Right ventricle myocardium superior (tissue), 1 donor: ENCODE results near the gene ZNF165. TPM values are rescaled to one million over a fixed set of nuclear protein-coding genes. Genes with fewer than 3 reads are reported as not detected.
A peak's percentile ranks its signal among the peaks of the same experiment; 100 is the strongest.
"Not testable (repeated sequence)": the region's sequence is repeated elsewhere in the genome, so short reads cannot be mapped to it uniquely, and the experiment has no call there.

Source experiments
- ATAC-seq: fragments of 200-7000 bp; cut with Tn5 transposase; one replicate; pipeline ENCODE4 v1.9.1; 2020; ENCODE audit warnings: mild to moderate bottlenecking; ENCODE audit not compliant: poor library complexity
- DNase-seq: peaks from one replicate; pipeline ENCODE4 v3.0.0-alpha.2; 2020
- intact Hi-C: fragments of 100-400 bp; cut with DNase I; formaldehyde crosslinking; loops from one replicate; pipeline ENCODE4 v1.11.2; 2022
- long read RNA-seq: library from polyadenylated mRNA; unstranded; transcript quantifications from one replicate; pipeline ENCODE4 v2.0.0, GENCODE V29; 2021
- total RNA-seq: library from RNA; stranded (reverse); fragmentation: NEBNext Ultra II Directional; extraction: Animal tissue kit (Norgen Biotek cat#: 25700); gene quantifications from one replicate; pipeline ENCODE4 v1.2.1, GENCODE V29; 2021
- donor health status: DM: no; HTN: yes; CAD: no; lungs with severe emphysema.

Gene ZNF165
- total RNA-seq = 0.56 TPM
- long read RNA-seq = 0 reads

DNA sequence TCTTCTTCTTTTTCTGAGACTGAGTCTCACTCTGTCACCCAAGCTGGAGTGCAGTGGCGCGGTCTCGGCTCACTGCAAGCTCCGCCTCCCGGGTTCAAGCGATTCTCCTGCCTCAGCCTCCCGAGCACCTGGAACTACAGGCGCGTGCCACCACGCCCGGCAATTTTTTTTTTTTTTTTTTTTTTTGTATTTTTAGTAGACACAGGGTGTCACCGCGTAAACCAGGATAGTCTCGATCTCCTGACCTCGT lies at the start of gene ZNF165:
Gene ZNF165 (plus strand): TSS at position 188 of the 250 bp plus-strand sequence. CDS start 4,913 bp downstream, outside the sequence.
- intact Hi-C loops, DNase-seq: not testable (repeated sequence)

DNA sequence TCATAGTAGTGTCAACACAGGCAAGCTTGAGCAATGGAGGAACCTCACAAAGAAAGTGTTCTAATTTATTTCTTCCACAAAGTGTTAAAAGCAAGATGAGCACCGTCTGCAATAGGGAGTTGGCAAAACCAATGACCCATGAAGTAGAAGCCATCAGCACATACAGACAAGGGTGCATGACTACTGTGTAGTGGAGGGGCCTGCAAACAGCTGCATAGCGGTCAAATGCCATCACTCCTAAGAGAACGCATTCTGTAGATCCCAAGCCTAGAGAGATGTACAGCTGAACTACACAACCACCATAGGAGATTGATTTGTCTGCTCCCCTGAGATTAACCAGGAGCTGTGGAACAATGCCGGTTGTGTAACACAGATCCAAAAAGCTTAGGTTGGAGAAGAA lies 26.8 kb upstream of the ZNF165 start:
- DNase-seq (no peak), ATAC-seq (no peak)
- intact Hi-C loops = no loop called here

More for the DNA sequence above, at the start of gene ZNF165:
- ATAC-seq = peak; percentile 40

- ATAC-seq (no peak), DNase-seq (no peak)
- intact Hi-C loops = no loop called here
Measured at GRCh38 chr6:28060405-28060804, 20.0 kb upstream of the ZNF165 start.

- intact Hi-C loops = no loop called here
- ATAC-seq = no peak
- DNase-seq = no peak
Measured at GRCh38 chr6:28064272-28064671, 16.1 kb upstream of the ZNF165 start.

DNA sequence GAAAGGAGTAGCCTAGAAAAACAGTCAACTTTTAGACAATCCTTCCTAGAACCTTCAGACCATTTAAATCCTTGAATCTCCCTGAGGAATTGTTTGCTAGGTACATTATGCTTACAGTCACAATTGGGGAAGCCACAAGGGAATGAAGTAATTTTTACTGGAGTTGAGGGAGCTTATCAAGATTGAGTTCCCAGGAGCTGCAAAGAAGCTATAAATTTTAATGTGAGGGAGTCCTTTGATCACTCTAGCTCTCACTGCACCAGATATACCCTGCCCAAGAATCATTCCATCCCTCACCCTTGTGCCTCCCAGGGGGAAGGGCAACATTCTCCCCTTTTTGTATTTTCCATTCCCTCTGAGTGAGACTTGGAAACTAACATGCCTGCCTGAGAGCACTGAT lies 12.3 kb upstream of the ZNF165 start:
- intact Hi-C loops = no loop called here
- ATAC-seq = no peak
- DNase-seq = no peak

DNA sequence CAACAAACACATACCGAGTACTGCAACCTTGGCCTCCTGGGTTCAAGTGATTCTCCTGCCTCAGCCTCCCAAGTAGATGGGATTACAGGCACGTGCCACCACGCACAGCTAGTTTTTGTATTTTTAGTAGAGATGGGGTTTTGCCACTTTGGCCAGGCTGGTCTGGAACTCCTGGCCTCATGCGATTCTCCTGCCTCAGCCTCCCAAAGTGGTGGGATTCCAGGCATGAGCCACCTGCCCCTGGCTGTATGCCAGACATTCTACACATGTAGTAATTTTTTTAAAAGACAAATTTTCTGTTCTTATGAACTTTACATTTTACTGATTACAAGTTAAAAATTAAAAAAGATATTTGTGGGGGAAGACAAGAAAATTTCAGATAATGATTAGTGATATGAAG lies 9.4 kb upstream of the ZNF165 start:
- intact Hi-C loops, ATAC-seq, DNase-seq: not testable (repeated sequence)

- ATAC-seq = no peak
- no peak for DNase-seq
- intact Hi-C loops = no loop called here
Measured at GRCh38 chr6:28078050-28078449, 2.3 kb upstream of the ZNF165 start.

- ATAC-seq = no peak
Measured at GRCh38 chr6:28078836-28079235, 1.5 kb upstream of the ZNF165 start.

DNA sequence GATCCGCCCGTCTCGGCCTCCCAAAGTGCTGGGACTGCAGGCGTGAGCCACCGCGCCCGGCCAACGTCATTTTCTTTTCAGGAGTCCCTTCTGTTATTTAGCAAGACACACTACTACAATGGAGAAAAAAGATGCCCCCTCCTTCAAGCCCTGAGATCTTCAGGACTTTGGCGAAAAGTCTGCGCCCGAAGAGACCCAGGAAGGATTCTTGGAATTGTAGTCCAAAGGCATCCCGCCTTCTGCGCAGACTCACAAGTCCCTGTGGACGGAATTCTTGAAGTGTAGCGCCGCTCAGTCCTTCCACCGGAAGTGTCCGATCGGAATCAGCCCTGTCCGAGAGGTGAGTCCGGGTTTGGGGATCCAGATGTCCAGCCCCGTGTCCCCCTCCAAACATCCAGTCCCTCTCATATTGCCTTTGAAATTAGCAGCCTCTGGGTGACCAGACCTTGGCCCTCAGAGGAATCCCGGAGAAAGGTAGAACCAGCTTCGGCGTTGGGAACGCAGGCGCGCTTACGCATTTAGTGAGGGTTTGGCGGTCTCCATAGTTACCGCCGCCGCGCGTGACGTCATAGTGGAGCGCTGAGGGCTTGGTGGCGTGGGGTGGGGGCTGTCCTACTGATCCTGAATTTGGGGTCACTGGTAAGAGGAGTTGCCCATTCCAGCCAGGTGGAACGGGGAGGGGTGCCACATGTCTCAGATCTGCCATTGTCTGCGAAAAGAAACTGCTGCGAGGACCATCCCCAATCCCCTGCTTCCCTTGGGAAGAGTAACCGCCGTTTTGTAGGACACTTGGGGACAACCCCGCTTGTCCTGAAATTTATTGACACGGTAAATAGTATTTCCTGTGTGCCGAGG lies 490 bp downstream of the ZNF165 start:
- DNase-seq (peak; percentile 96), ATAC-seq (peak; percentile 100)
- intact Hi-C loops = no loop called here

More at GRCh38 chr6:28078836-28079235, 1.5 kb upstream of the ZNF165 start:
- intact Hi-C loops = no loop called here
- no peak for DNase-seq

DNA sequence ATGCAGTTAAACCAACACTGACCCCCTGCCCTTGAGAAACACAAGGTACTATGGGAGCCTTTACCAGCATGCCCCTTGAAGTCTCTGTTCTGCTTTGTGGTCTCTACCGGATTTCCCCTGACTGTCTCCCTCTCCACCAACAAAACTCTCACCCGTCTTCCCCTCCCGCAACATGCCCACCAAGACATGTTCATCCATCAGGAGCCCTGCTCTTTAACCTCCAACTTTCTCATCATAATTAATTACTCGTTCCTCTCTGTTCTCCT lies 1.1 kb downstream of the ZNF165 start:
- ATAC-seq = peak; percentile 4
- intact Hi-C loops = no loop called here

GRCh38 chr6:28082939-28083338 lies 2.6 kb downstream of the ZNF165 start:
- DNase-seq (no peak), ATAC-seq (no peak)
- intact Hi-C loops = no loop called here

More for the DNA sequence above, 1.1 kb downstream of the ZNF165 start:
- no peak for DNase-seq

DNA sequence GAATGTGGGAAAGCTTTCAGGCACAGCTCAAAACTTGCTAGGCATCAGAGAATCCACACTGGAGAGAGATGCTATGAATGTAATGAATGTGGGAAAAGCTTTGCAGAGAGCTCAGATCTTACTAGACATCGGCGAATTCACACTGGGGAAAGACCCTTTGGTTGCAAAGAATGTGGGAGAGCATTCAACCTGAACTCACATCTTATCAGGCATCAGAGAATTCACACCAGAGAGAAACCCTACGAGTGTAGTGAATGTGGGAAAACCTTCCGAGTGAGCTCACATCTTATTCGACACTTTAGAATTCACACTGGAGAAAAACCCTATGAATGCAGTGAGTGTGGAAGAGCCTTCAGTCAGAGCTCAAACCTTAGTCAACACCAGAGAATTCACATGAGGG lies 8.7 kb downstream of the ZNF165 start:
- ATAC-seq (no peak), DNase-seq (no peak)
- intact Hi-C loops = no loop called here

DNA sequence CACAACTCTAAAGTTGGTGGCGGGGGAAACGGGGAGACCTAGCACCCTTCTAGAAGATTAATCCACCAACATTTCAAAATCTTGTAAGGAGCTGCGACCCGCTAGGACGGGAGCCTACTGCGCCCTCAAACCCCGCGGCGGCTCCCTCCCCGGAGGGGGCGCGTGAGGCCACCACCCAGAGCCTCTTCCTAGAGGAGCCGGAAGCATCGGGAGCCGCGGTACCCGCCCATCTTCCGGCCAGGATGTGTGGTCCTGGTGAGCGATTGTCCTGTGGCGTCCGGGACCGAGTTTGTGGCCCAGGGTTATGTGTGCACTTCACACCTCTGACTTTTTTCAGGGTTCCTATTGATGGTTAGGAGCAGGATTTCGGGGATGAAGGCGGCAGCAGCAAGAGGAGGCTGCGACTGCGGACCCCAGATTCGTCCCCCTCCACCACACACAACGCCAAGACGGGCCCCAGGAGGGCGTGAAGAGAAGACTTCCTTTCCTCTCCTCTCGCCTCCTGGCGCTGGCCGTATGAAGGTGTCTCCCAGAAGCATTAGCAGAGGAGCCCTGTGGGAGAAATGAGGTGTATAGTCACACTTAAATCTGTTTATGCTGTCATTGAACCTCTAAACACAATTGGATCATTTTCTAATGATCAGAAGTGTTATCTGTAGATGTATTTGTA lies 10.7 kb downstream of the ZNF165 start:
- peak; percentile 60 for DNase-seq
- intact Hi-C loops = no loop called here
- ATAC-seq = peak; percentile 52

GRCh38 chr6:28102222-28102621 lies 21.9 kb downstream of the ZNF165 start:
- intact Hi-C loops, DNase-seq, ATAC-seq: not testable (repeated sequence)

DNA sequence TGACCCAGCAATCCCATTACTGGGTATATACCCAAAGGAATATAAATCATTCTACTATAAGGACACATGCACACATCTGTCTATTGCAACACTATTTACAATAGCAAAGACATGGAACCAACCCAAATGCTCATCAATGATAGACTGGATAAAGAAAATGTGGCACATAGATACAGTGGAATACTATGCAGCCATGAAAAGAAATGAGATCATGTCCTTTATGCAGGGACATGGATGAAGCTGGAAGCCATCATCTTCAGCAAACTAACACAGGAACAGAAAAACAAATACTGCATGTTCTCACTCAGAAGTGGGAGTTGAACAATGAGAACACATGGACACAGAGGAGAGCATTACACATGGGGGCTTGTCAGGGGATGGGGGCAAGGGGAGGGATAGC lies 22.3 kb downstream of the ZNF165 start:
- ATAC-seq, intact Hi-C loops, DNase-seq: not testable (repeated sequence)

DNA sequence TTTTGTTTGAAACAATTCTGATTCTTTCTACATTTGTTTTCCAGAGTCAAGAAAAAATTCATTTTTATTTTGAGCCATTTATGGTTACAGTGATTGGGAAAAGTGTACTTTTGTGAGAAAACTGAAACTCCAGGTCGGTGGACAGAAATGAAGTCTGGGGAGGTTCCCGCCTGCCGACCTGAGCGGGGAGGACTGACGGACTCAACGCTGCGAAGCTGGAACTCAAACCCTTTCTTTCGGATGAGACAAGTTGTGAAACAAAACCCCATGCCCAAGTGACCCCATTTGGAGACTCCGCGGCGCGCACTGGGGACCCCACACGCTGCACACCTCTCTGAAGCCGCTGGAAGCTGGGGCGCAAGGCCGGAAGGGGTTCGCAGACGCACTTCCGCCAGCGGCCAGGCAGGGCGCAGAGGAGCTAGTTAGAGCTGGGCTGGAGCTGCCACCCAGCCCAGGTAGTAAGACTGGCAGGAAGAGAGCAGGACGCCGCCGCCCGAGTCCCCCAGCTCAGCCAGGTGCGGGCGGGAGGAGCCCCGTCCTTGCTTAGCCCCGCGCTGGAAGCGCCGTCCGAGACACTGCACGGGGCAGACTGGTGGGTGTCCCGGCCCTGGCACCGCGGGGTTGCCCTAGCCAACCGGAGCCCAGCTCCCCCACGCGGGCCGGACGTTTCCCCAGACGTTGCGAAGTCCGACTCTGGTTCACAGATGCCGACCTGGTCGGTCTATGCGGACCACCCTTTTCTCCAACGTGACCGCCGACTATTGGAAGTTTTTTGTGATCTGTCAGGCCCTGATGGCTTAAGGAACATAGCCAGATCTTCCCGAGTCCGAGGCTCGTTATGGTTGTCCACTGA lies 24.2 kb downstream of the ZNF165 start:
- intact Hi-C loops = no loop called here
- peak; percentile 100 for ATAC-seq
- peak; percentile 90 for DNase-seq

- no peak for ATAC-seq
- no peak for DNase-seq
- intact Hi-C loops = no loop called here
Measured at GRCh38 chr6:28105245-28105639, 24.9 kb downstream of the ZNF165 start.

- no peak for ATAC-seq
- no peak for DNase-seq
- intact Hi-C loops = no loop called here
Measured at GRCh38 chr6:28107506-28107905, 27.1 kb downstream of the ZNF165 start.

- DNase-seq (no peak), ATAC-seq (no peak)
- intact Hi-C loops = no loop called here
Measured at GRCh38 chr6:28111964-28112363, 31.6 kb downstream of the ZNF165 start.

DNA sequence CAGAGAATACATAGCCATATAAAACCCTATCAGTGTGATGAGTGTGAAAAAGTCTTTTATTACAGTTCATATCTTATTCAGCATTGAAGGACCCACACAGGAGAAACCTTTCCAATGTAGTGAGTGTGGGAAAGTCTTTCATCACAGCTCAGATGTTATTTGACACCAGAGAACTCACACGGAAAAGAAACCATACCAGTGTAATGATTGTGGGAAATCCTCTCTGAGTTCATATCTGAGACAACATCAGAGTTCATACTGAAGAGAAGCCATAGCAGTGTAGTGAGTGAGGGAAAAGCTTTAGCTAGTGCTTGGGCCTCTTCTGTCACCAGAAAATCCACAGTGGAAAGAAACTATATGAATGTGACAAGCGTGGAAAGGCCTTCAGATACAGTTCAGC lies 35.4 kb downstream of the ZNF165 start:
- DNase-seq (no peak), ATAC-seq (no peak)
- intact Hi-C loops = no loop called here
